Muscle layer of duodenum (tissue), 2 donors: ENCODE results near the gene CDCA5.

ENCODE experiments used
- H3K27ac ChIP-seq: one replicate; pipeline ENCODE4 v1.7.0; 2013; ENCODE audit warnings: mild to moderate bottlenecking, low read length
- H3K27me3 ChIP-seq: one replicate; pipeline ENCODE4 v1.7.0; 2013; ENCODE audit warnings: low read depth, mild to moderate bottlenecking, control low read depth, low read length
- H3K36me3 ChIP-seq, 2 donors: one replicate each; pipeline ENCODE4 v1.7.0; 2013; ENCODE audit warnings: low read length in 2 of 2, control low read depth in 1 of 2, mild to moderate bottlenecking in 1 of 2; ENCODE audit not compliant: insufficient read depth in 2 of 2, control insufficient read depth in 1 of 2
- H3K4me1 ChIP-seq, 2 donors: one replicate each; pipeline ENCODE4 v1.7.0; 2013; ENCODE audit warnings: low read length in 2 of 2, mild to moderate bottlenecking in 2 of 2, control low read depth in 1 of 2, moderate library complexity in 1 of 2; ENCODE audit not compliant: insufficient read depth in 2 of 2, control insufficient read depth in 1 of 2
- H3K4me3 ChIP-seq, 2 donors: one replicate each; pipeline ENCODE4 v1.7.0; 2013; ENCODE audit warnings: low read length in 2 of 2, low read depth in 1 of 2, mild to moderate bottlenecking in 1 of 2
- H3K9me3 ChIP-seq, 2 donors: one replicate each; pipeline ENCODE4 v1.7.0; 2013; ENCODE audit warnings: low read length in 2 of 2, control low read depth in 1 of 2, mild to moderate bottlenecking in 1 of 2; ENCODE audit not compliant: control insufficient read depth in 1 of 2
- donor health status: healthy.

Gene CDCA5, protein sequence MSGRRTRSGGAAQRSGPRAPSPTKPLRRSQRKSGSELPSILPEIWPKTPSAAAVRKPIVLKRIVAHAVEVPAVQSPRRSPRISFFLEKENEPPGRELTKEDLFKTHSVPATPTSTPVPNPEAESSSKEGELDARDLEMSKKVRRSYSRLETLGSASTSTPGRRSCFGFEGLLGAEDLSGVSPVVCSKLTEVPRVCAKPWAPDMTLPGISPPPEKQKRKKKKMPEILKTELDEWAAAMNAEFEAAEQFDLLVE

DNA sequence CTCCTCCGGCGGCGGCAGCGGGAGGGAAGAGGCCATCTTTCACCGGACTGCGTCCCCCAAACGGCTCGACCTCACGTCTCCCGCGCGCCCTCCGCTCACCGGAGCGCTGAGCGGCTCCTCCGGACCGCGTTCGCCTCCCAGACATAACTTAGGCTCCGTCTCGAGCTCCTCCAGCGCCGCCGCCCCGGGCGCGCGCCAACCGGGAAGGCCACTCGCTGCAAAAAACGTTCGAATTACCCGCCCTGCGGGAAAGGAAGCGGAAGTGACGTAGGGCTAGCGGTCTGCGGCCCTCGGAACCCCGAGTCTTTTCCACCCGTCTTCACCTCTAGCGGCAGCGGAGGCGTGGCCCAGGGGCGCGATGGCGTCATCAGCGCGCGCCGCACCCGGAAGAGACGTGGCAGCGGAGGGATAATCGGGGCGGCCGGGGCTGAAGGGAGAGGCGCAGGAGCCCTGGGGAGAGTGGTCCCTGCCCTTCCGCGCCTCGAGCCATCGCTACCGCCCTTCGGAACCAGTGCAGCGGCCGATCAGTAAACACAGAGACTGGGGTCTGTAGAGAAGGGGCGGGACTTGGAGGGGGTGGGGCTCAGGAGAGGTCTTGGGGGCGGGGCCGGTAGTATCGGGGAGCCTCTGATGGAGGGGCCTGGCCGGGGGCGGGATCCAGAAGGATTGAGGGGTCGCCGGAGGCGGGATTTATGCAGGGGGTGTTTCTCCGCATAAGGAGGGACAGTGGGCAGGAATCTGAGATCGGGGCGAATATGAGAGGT lies at the start of gene CDCA5, which contains the start of gene ZFPL1:
Gene CDCA5, minus strand, starts transcription at position 207 of the 764 bp plus-strand sequence. Its CDS starts 62 bp downstream, at position 145.
Gene ZFPL1, plus strand, starts transcription at position 389 of the 764 bp plus-strand sequence. CDS start 477 bp downstream, outside the sequence.
- peak within 1 kb of the TSS; percentile 78 for H3K27ac ChIP-seq
- peak within 1 kb of the TSS; percentile 79 to 83 for H3K4me3 ChIP-seq
- peaks cover 11 to 19% of the 10 kb centered on the region in 2 donors for H3K4me1 ChIP-seq
- H3K36me3 ChIP-seq, result peaks cover 10 to 41% of the 10 kb centered on the region in 2 donors
- H3K9me3 ChIP-seq, result no peaks in the 10 kb centered on the region
- no peaks in the 10 kb centered on the region for H3K27me3 ChIP-seq

- Histone ChIP-seq H3K4me3 (peak overlapping the region; percentile 86 to 91), H3K4me1 (peaks cover 16 to 34% of the 10 kb centered on the region in 2 donors), H3K27me3 (no peaks in the 10 kb centered on the region), H3K36me3 (peaks cover 32 to 50% of the 10 kb centered on the region in 2 donors), H3K9me3 (no peaks in the 10 kb centered on the region), H3K27ac (peak overlapping the region; percentile 100)
These were observed 49.3 kb upstream of the CDCA5 start for GRCh38 chr11:65132988-65133700.

DNA sequence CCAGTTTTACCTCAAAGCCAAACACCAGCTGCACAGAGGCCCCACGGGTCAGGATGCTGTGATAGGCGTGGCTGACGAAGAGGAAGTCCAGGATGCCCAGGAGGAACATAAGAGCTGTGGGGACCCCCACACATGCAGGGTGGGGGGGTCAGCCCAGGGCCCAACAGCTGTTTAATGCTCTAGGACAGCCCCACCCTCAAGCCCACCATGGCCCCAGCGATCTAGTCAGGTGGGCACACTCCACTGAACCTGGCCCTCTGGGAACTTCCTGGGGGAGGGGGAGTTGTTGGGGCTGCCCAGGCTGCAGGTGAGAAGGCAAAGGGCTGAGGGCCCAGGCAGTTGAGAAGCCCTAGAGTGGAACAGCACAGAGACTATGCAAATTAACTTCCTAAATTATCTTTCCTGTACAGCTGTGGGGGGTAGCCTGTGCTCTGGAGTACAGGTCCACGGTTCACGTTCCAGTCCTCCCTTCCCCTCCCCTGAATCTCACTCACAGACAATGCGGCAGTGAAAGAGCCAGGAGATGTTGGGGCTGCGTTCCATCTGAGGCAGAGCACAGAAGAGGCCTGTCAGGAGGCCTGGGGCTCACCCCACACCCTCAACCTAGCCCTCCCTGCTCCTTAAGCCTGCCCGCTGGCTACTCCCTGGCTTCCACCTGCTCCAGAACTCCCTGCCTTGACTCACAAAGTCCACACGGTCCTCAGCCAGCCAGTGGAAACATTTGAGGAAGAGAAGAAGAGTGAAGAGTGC lies 48.6 kb upstream of the CDCA5 start:
- Histone ChIP-seq H3K4me3 (peak overlapping the region; percentile 86 to 91), H3K27ac (peak overlapping the region; percentile 100)

DNA sequence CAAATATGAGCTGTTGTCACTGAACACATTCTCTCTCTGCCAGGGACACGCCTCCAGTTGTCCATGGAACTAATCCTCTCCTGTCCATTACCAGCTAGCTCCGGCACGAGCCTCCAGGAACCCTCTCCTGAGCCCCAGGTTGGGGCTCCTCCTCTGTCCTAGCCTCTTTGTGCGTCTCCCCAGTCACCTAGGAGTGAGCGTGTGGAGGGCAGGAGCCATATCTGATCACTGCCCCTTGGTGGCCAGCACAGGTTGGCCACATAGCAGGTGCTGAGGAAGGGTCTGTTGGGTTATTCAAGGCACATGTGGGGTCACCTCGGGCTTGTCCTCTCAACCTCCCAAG lies 48.0 kb upstream of the CDCA5 start:
- H3K27ac ChIP-seq, result no peak overlapping the region
- H3K4me1 ChIP-seq, result peaks cover 16 to 34% of the 10 kb centered on the region in 2 donors
- H3K4me3 ChIP-seq, result no peak overlapping the region
- peaks cover 38 to 63% of the 10 kb centered on the region in 2 donors for H3K36me3 ChIP-seq
- H3K9me3 ChIP-seq, result no peaks in the 10 kb centered on the region
- no peaks in the 10 kb centered on the region for H3K27me3 ChIP-seq

More for the DNA sequence above, 48.6 kb upstream of the CDCA5 start:
- Histone ChIP-seq H3K4me1 (peaks cover 16 to 34% of the 10 kb centered on the region in 2 donors), H3K27me3 (no peaks in the 10 kb centered on the region), H3K9me3 (no peaks in the 10 kb centered on the region), H3K36me3 (peaks cover 37 to 57% of the 10 kb centered on the region in 2 donors)

- no peaks in the 10 kb centered on the region for H3K9me3 ChIP-seq
- H3K36me3 ChIP-seq, result peaks cover 43 to 67% of the 10 kb centered on the region in 2 donors
- H3K4me3 ChIP-seq, result no peak overlapping the region
These were observed 47.6 kb upstream of the CDCA5 start for GRCh38 chr11:65131417-65131776.

DNA sequence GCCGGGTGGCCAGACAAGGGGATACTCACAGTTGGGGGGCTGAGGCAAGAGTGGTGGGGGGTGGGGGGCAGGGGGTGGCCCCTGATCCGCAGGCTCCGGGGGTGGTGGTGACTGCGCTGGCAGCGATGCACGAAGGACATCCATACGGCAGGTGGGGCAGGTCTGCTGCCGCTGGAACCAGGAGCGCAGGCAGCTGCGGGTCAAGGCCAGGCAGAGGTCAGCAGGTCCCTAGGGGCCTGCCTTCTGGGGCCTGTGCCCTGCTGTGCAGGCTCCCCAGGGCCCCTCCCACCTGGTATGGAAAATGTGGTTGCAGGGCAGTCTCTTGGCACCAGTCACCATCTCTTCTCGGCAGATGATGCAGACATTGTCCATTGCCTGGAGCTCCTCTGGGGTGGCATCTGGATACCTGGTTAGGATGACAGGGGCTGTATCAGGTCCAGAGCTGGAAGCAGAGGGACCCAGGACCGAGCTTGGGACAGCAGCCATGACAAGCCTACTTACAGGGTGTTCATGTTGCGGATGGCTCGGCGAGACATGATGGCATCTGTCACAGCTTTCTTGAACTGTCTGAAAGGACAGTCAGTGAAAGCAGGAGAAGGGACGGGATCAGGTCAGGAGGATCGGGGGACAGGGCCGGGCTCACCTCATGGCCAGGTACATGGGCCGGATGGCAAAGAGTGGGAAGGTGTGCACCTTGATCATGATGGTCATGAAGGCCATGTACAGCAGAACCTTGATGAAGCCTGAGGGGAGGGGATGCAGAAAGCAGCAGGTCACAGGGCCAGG lies 47.0 kb upstream of the CDCA5 start:
- Histone ChIP-seq H3K4me1 (peaks cover 16 to 29% of the 10 kb centered on the region in 2 donors), H3K9me3 (no peaks in the 10 kb centered on the region), H3K27ac (no peak overlapping the region), H3K36me3 (peaks cover 48 to 73% of the 10 kb centered on the region in 2 donors), H3K4me3 (no peak overlapping the region), H3K27me3 (no peaks in the 10 kb centered on the region)

More at GRCh38 chr11:65131417-65131776, 47.6 kb upstream of the CDCA5 start:
- no peak overlapping the region for H3K27ac ChIP-seq
- H3K4me1 ChIP-seq, result peaks cover 16 to 34% of the 10 kb centered on the region in 2 donors
- H3K27me3 ChIP-seq, result no peaks in the 10 kb centered on the region

- Histone ChIP-seq H3K27me3 (no peaks in the 10 kb centered on the region), H3K9me3 (no peaks in the 10 kb centered on the region), H3K27ac (no peak overlapping the region), H3K36me3 (peaks cover 55 to 83% of the 10 kb centered on the region in 2 donors), H3K4me1 (peaks cover 10 to 23% of the 10 kb centered on the region in 2 donors), H3K4me3 (no peak overlapping the region)
These were observed 46.0 kb upstream of the CDCA5 start for GRCh38 chr11:65129649-65130441.

DNA sequence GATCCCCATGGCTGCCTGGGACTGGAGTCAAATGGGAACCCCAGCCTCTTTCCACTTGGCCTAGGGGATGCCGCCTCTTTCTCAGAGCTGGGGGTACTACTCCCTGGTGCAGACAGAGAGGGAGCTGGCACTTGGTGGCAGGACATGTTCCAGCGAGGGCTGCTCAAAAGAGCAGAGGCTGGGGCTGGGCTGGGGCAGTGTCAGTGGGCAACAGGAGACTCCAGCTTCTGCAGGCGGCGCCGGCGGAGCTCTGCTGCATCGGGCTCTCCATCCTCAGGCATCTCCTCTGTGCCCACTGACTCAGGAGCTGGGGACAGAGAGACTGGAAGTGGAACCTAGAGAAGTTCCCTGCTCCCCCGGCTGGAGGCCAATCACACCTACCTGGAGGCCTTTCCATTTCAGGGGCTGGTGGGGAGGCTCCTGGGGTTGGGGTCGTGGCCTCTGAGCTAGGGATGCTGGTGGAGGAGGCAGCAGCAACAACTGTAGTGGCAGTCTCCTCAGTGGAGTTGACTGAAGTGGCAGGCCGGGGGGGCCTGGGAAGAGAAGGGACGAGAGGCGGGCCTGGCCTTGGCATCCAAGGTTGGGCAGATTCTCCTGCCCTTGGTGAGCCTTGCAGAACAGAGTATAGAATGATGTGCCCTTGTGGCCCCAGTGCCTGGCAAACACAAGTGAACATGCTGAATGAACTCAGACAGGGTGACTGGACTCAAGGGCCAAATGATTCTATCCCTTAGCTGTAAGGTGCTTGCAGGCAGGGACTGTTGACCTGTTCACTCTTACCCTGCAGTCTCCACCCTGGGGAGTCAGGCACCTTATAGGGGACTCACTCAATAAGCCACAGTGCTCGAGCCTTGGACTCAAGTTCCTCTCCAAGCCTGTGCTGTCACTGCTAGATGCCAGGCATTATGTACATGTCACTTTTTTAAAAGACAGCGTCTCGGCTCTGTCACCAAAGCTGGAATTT lies 44.6 kb upstream of the CDCA5 start:
- Histone ChIP-seq H3K27ac (no peak overlapping the region), H3K9me3 (no peaks in the 10 kb centered on the region), H3K4me1 (peaks cover 10 to 23% of the 10 kb centered on the region in 2 donors), H3K4me3 (no peak overlapping the region), H3K27me3 (no peaks in the 10 kb centered on the region), H3K36me3 (peaks cover 59 to 82% of the 10 kb centered on the region in 2 donors)
